Measurements from ENCODE around the gene SMPD1. TPM values are rescaled to one million over a fixed set of nuclear protein-coding genes. Genes with fewer than 3 reads are reported as not detected.

SMPD1 gene
- 35.0 and 37.7 TPM in 2 replicates for total RNA-seq

DNA sequence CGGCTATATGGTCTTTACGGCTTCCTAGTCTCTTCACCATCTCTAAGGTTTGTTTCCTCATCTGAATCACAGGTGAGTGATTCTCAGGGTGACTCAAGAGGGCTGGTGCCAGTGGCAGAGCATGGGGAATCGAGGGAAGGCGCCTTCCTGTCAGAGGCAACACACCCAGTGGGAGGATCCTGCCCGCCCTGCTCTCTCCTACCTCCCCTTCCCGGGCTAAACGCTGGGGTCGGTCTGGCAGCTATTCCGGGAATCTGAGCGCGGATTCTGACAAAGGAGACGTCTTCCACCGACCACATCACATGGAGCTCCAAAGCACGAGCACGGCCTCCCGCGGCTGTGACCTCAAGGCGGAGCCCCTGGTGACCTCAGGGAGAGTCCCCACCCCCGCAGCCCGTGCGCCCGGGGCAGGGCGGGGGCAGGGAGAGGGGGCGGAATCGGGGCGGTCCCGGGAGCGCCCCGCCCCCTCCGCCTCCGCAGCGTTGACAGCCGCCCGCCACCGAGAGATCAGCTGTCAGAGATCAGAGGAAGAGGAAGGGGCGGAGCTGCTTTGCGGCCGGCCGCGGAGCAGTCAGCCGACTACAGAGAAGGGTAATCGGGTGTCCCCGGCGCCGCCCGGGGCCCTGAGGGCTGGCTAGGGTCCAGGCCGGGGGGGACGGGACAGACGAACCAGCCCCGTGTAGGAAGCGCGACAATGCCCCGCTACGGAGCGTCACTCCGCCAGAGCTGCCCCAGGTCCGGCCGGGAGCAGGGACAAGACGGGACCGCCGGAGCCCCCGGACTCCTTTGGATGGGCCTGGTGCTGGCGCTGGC lies at the start of gene SMPD1:
SMPD1 (plus strand) TSS at position 570 of the 813 bp plus-strand sequence; CDS start at position 695, 125 bp downstream.
- TF ChIP-seq, protein P1, sequence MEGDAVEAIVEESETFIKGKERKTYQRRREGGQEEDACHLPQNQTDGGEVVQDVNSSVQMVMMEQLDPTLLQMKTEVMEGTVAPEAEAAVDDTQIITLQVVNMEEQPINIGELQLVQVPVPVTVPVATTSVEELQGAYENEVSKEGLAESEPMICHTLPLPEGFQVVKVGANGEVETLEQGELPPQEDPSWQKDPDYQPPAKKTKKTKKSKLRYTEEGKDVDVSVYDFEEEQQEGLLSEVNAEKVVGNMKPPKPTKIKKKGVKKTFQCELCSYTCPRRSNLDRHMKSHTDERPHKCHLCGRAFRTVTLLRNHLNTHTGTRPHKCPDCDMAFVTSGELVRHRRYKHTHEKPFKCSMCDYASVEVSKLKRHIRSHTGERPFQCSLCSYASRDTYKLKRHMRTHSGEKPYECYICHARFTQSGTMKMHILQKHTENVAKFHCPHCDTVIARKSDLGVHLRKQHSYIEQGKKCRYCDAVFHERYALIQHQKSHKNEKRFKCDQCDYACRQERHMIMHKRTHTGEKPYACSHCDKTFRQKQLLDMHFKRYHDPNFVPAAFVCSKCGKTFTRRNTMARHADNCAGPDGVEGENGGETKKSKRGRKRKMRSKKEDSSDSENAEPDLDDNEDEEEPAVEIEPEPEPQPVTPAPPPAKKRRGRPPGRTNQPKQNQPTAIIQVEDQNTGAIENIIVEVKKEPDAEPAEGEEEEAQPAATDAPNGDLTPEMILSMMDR (IDR thresholded peaks at IDR 0.05; ENCODE audit: insufficient read depth, low read depth, low read length) = no peak
- H3K4me3 ChIP-seq (ENCODE audit: low read depth, low read length) = peak within 1 kb of the TSS; percentile 82
- DNase-seq (ENCODE audit: low read depth) = peak; percentile 80

DNA sequence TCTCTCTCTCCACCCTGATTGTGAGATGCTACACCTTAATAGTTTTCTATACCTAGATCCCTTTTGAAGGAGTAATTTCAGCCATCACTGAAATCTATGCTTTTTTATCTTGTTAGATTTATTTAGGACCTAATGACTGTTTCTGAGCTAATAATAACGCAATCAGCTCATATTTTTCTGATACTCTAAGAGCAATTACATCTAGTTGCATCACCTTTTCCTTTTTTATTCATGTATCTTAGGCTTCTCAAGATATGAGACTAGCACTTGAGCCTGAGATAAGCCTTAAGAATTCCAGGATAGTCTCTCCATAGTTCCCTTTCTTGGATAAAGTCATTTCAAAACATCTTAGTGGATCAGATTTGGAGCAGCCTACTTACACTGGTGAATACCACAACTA lies 44.9 kb upstream of the SMPD1 start:
- TF ChIP-seq, protein P1 (IDR thresholded peaks at IDR 0.05; ENCODE audit: insufficient read depth, low read depth, low read length) = no peak
- H3K4me3 ChIP-seq (ENCODE audit: low read depth, low read length) = no peak overlapping the region
- DNase-seq (ENCODE audit: low read depth) = peak; percentile 17

DNA sequence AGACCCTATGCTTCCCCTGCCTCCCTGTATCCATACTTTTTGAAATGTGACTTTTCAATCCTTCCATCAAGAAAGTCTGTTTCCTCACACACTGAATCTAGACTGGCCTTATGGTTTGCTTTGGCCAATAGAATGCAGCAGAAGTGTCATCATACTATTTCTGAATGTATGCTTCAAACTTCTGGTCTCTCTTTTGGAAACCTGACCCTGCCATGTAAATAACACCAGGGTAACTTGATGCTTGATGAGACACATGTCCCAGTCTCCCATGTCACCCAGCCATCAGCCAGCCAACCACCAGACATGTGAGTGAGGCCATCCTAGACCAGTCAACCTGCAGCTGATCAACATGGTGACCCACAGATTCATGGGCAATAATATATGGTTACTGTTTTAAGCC lies 40.2 kb upstream of the SMPD1 start:
- no peak overlapping the region for H3K4me3 ChIP-seq (ENCODE audit: low read depth, low read length)
- DNase-seq (ENCODE audit: low read depth) = no peak
- TF ChIP-seq, protein P1 (IDR thresholded peaks at IDR 0.05; ENCODE audit: insufficient read depth, low read depth, low read length) = no peak

DNA sequence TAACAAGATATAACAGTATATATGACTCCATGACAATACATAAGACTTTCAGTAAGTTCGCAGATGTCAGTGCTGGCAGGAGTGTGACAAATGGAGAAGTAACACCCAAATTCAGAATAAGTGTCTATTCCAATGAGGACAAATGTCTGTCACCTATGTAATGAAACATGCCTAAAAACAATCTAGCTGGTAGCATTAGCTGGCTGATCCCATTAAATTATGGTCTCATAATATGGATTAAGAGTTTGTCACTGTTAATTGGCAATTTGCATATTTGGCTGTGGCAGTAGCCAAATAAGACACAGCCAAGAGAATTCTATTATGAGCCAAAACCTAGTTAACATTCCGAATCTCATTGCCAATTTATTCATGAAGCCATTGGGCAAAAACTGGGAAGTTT lies 39.8 kb upstream of the SMPD1 start:
- TF ChIP-seq, protein P1 (IDR thresholded peaks at IDR 0.05; ENCODE audit: insufficient read depth, low read depth, low read length) = no peak
- no peak overlapping the region for H3K4me3 ChIP-seq (ENCODE audit: low read depth, low read length)

DNA sequence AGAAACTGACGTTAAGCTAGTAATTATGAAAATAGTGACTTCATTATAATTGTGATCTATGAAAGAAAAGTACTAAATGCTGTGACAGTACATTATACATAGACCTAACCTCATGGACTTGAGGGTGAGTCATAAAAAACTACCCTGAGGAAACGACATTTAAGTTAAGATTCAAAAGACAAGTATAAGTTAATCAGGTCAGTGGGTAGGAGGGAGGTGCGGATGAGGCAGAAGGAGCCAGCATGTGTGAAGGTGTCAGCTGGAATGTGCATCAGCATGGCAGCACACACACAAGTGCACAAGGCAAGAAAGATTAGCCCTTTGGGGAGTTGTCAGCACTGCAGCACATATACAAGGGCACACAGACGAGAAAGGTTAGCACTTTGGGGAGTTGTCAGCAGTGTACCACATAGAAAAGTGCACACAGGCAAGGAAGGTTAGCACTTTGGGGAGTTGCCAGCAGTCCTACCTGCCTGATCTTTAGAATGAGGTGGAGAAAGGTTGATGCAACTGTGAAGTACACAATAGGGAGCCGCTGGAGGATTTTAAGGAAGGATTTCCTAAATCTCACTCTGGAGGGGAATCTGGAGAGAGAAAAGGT lies 38.4 kb upstream of the SMPD1 start:
- H3K4me3 ChIP-seq (ENCODE audit: low read depth, low read length) = no peak overlapping the region
- TF ChIP-seq, protein P1 (IDR thresholded peaks at IDR 0.05; ENCODE audit: insufficient read depth, low read depth, low read length) = no peak
- no peak for DNase-seq (ENCODE audit: low read depth)

More for the DNA sequence above, 39.8 kb upstream of the SMPD1 start:
- DNase-seq (ENCODE audit: low read depth) = no peak

DNA sequence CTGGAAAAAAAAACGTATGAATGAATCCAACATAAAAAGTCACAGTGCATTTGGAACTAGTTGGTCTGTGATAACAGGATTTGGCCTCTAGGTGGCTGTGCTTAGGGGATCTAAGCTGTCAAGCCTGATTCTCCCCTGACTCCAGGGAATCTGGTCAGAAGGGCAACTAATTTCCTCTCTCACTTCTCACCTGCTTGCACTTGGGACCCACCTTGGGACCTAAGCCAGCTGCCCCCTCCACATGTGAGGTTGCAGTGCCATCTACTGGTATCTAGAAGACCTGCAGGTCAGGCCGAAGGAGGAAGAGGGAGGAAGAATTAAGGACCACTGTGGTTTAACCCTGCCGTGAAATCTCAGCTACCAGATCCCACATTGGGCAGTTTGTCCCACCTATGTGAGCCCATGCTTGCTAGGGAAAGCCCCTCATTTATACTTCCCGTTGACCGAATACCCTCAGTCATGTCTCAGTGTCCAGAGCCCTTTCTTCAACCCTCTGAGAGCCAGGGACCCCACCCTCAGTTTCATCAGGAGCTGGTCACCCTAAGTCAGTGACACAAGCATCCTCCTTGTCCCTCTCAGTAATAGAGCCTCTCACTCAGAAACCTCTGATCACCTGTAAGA lies 36.8 kb upstream of the SMPD1 start:
- no peak overlapping the region for H3K4me3 ChIP-seq (ENCODE audit: low read depth, low read length)
- peak; percentile 54 for DNase-seq (ENCODE audit: low read depth)
- TF ChIP-seq, protein P1 (IDR thresholded peaks at IDR 0.05; ENCODE audit: insufficient read depth, low read depth, low read length) = peak; percentile 99

Data from fibroblast of villous mesenchyme (primary cell).